H1 (cell line): ENCODE measurements around the gene VMP1. TPM values are rescaled to one million over a fixed set of nuclear protein-coding genes. Genes with fewer than 3 reads are reported as not detected.

Experiments
- CTCF ChIA-PET: fragments of 300-600 bp; sonication (Branson Sonifier 250); formaldehyde crosslinking; loops from one replicate; lab custom pipeline; 2021; ENCODE audit not compliant: partially characterized antibody; lab: Charles Lee
- POLR2A ChIA-PET: fragments of 300-600 bp; sonication (Branson Sonifier 250); formaldehyde crosslinking; loops from one replicate; lab custom pipeline; 2021; ENCODE audit warnings: inconsistent platforms; ENCODE audit not compliant: partially characterized antibody; lab: Charles Lee
- DNase-seq, 2 experiments: peaks; one replicate each; pipeline versions ENCODE4 v3.0.0 to v3.0.0-alpha.2; 2010 to 2022; ENCODE audit warnings: low spot score in 2 of 2, low read depth in 1 of 2, mixed read lengths in 1 of 2
- FAIRE-seq: peaks from 2 replicates; lab custom pipeline; 2011; peaks lifted over from hg19 to GRCh38; lab: Jason Lieb, UNC
- H2AFZ ChIP-seq: 2 replicates; pipeline ENCODE4 v1.8.1; 2012; ENCODE audit warnings: low read length, inconsistent platforms
- H2AK5ac ChIP-seq: 2 replicates; pipeline ENCODE4 v1.6.1; 2013; ENCODE audit warnings: low read depth, low read length
- H2BK120ac ChIP-seq: replicated peaks from 2 replicates; pipeline ENCODE3; 2013; ENCODE audit warnings: low read depth, low read length, inconsistent platforms
- H2BK12ac ChIP-seq: 2 replicates; pipeline ENCODE4 v1.6.1; 2013; ENCODE audit warnings: low read depth, low read length
- H2BK15ac ChIP-seq: 2 replicates; pipeline ENCODE4 v1.6.1; 2013; ENCODE audit warnings: low read length
- H2BK20ac ChIP-seq: 2 replicates; pipeline ENCODE4 v1.6.1; 2013; ENCODE audit warnings: low read length
- H2BK5ac ChIP-seq: 2 replicates; pipeline ENCODE4 v1.6.1; 2013; ENCODE audit warnings: low read depth, low read length
- H3K14ac ChIP-seq: 2 replicates; pipeline ENCODE4 v1.6.1; 2013; ENCODE audit warnings: inconsistent platforms; ENCODE audit not compliant: insufficient read length
- H3K18ac ChIP-seq: 2 replicates; pipeline ENCODE4 v1.6.1; 2013; ENCODE audit warnings: low read length; ENCODE audit errors: extremely low read depth
- H3K23ac ChIP-seq: 2 replicates; pipeline ENCODE4 v1.6.1; 2013; ENCODE audit warnings: inconsistent platforms; ENCODE audit not compliant: insufficient read length
- H3K23me2 ChIP-seq: 2 replicates; pipeline ENCODE4 v1.6.1; 2013; ENCODE audit warnings: low read depth, low read length
- H3K27ac ChIP-seq: 2 replicates; pipeline ENCODE4 v1.6.1; 2011; ENCODE audit warnings: low read depth, low read length, inconsistent platforms
- H3K27me3 ChIP-seq, 4 experiments: replicated peaks in 1 of 4; 1 replicate in 1 of 4; 2 replicates in 3 of 4; pipeline versions ENCODE4 v1.6.1 to v1.8.1; 2011 to 2013; ENCODE audit warnings: low read length in 3 of 4, mild to moderate bottlenecking in 3 of 4, inconsistent platforms in 2 of 4, mixed read lengths in 2 of 4, moderate library complexity in 1 of 4; ENCODE audit not compliant: control insufficient read depth in 3 of 4, insufficient read depth in 3 of 4; ENCODE audit errors: extremely low read depth in 1 of 4
- H3K36me3 ChIP-seq, 4 experiments: 2 replicates each; pipeline versions ENCODE4 v1.6.1 to v1.8.1; 2011 to 2013; ENCODE audit warnings: mild to moderate bottlenecking in 4 of 4, low read length in 3 of 4, moderate library complexity in 2 of 4, control low read depth in 1 of 4, inconsistent platforms in 1 of 4; ENCODE audit not compliant: insufficient read depth in 4 of 4, control insufficient read depth in 2 of 4
- H3K4ac ChIP-seq: replicated peaks from 2 replicates; pipeline ENCODE3; 2013; ENCODE audit warnings: low read length, low read depth, mixed read lengths, inconsistent platforms; ENCODE audit not compliant: insufficient read length
- H3K4me1 ChIP-seq, 4 experiments: replicated peaks in 1 of 4; 1 replicate in 1 of 4; 2 replicates in 3 of 4; pipeline versions ENCODE4 v1.6.1 to v1.8.1; 2011 to 2013; ENCODE audit warnings: low read length in 3 of 4, inconsistent platforms in 2 of 4, mixed read lengths in 1 of 4; ENCODE audit not compliant: insufficient read depth in 4 of 4, control insufficient read depth in 3 of 4
- H3K4me2 ChIP-seq, 2 experiments: 2 replicates each; pipeline versions ENCODE4 v1.6.1 to v1.8.1; 2011 to 2013; ENCODE audit warnings: low read depth in 2 of 2, low read length in 2 of 2, control low read depth in 1 of 2, inconsistent platforms in 1 of 2, mild to moderate bottlenecking in 1 of 2; ENCODE audit not compliant: insufficient read depth in 1 of 2
- H3K4me3 ChIP-seq, 4 experiments: fragments of 200-600, 300-600 bp in 1 of 4; sonication (generic), shearing (Covaris generic), sonication (Bioruptor Twin) in 1 of 4; 2 replicates each; pipeline versions ENCODE4 v1.5.1 to v1.8.1; 2011 to 2016; ENCODE audit warnings: low read length in 4 of 4, low read depth in 3 of 4, control low read depth in 2 of 4, inconsistent platforms in 2 of 4, mild to moderate bottlenecking in 2 of 4, mixed read lengths in 1 of 4, moderate library complexity in 1 of 4; ENCODE audit not compliant: insufficient read depth in 2 of 4; ENCODE audit errors: extremely low read depth in 1 of 4
- H3K56ac ChIP-seq: replicated peaks from 2 replicates; pipeline ENCODE3; 2013; ENCODE audit warnings: low read depth, mild to moderate bottlenecking, mixed read lengths, low read length, inconsistent platforms; ENCODE audit not compliant: insufficient read length
- H3K79me1 ChIP-seq: 2 replicates; pipeline ENCODE4 v1.6.1; 2013; ENCODE audit warnings: low read depth, low read length, control low read depth
- H3K79me2 ChIP-seq, 2 experiments: 2 replicates each; pipeline versions ENCODE4 v1.6.1 to v1.8.1; 2012 to 2013; ENCODE audit warnings: low read length in 2 of 2, mild to moderate bottlenecking in 2 of 2, inconsistent platforms in 1 of 2; ENCODE audit not compliant: insufficient read depth in 2 of 2, control insufficient read depth in 1 of 2
- H3K9ac ChIP-seq, 4 experiments: replicated peaks in 1 of 4; 1 replicate in 1 of 4; 2 replicates in 3 of 4; pipeline versions ENCODE4 v1.6.1 to v1.8.1; 2011 to 2013; ENCODE audit warnings: low read depth in 3 of 4, low read length in 3 of 4, control low read depth in 2 of 4, mild to moderate bottlenecking in 2 of 4, moderate library complexity in 2 of 4, inconsistent platforms in 1 of 4; ENCODE audit errors: extremely low read depth in 1 of 4
- H3K9me3 ChIP-seq, 2 experiments: 2 replicates each; pipeline versions ENCODE4 v1.6.1 to v1.8.1; 2012 to 2013; ENCODE audit warnings: mild to moderate bottlenecking in 2 of 2, moderate library complexity in 2 of 2, control low read depth in 1 of 2, inconsistent platforms in 1 of 2, low read depth in 1 of 2, low read length in 1 of 2, mixed read lengths in 1 of 2; ENCODE audit not compliant: insufficient read depth in 2 of 2
- H4K20me1 ChIP-seq, 2 experiments: replicated peaks in 1 of 2; 2 replicates each; pipeline versions ENCODE3 to v1.8.1; 2011 to 2013; ENCODE audit warnings: inconsistent platforms in 2 of 2, low read length in 2 of 2, mild to moderate bottlenecking in 1 of 2; ENCODE audit not compliant: insufficient read depth in 2 of 2, control insufficient read depth in 1 of 2
- H4K5ac ChIP-seq: 2 replicates; pipeline ENCODE4 v1.6.1; 2013; ENCODE audit warnings: low read length, low read depth, mixed read lengths, inconsistent platforms; ENCODE audit not compliant: insufficient read length
- H4K8ac ChIP-seq: 2 replicates; pipeline ENCODE4 v1.8.0; 2013; ENCODE audit warnings: mild to moderate bottlenecking, moderate library complexity, low read length, inconsistent platforms; ENCODE audit not compliant: insufficient read depth; ENCODE audit errors: extremely low read depth
- H4K91ac ChIP-seq: replicated peaks from 2 replicates; pipeline ENCODE3; 2013; ENCODE audit warnings: low read length, mixed read lengths, inconsistent platforms; ENCODE audit not compliant: insufficient read length
- CBX5 ChIP-seq: fragments of 300-800, 300-1000 bp; sonication (generic); IDR thresholded peaks from 2 replicates; pipeline ENCODE4 v1.7.1; 2016; ENCODE audit warnings: antibody characterized with exemption, low read length, low read depth
- CEBPB ChIP-seq: IDR thresholded peaks from 2 replicates; pipeline ENCODE4 v1.6.1; 2012; ENCODE audit warnings: low read depth, low read length
- CHD1 ChIP-seq: IDR thresholded peaks from 2 replicates; pipeline ENCODE4 v1.6.1; 2012; ENCODE audit warnings: low read depth, low read length, improper control_type of control experiment
- CREB1 ChIP-seq: IDR thresholded peaks from 2 replicates; pipeline ENCODE4 v1.6.1; 2012; ENCODE audit warnings: inconsistent platforms
- EGR1 ChIP-seq: IDR thresholded peaks from 2 replicates; pipeline ENCODE4 v1.6.1; 2011; ENCODE audit warnings: low read depth, low read length, borderline replicate concordance
- EP300 ChIP-seq, 2 experiments: IDR thresholded peaks; 1 replicate in 1 of 2; 2 replicates in 1 of 2; pipeline ENCODE4 v1.6.1; 2011 to 2012; ENCODE audit warnings: low read depth in 2 of 2, low read length in 2 of 2, mild to moderate bottlenecking in 2 of 2, borderline replicate concordance in 1 of 2, inconsistent platforms in 1 of 2, moderate library complexity in 1 of 2
- HDAC2 ChIP-seq, 2 experiments: fragments of 300-600 bp in 1 of 2; sonication (generic) in 1 of 2; IDR thresholded peaks; 2 replicates each; pipeline ENCODE4 v1.6.1; 2011 to 2012; ENCODE audit warnings: low read depth in 2 of 2, low read length in 2 of 2, mild to moderate bottlenecking in 2 of 2, moderate library complexity in 2 of 2, borderline replicate concordance in 1 of 2, inconsistent platforms in 1 of 2
- HDAC6 ChIP-seq: IDR thresholded peaks from one replicate; pipeline ENCODE4 v1.7.1; 2012; ENCODE audit warnings: low read depth, mild to moderate bottlenecking, inconsistent platforms, low read length, moderate library complexity
- JUN ChIP-seq: IDR thresholded peaks from 2 replicates; pipeline ENCODE4 v1.6.1; 2011; ENCODE audit warnings: low read depth, mild to moderate bottlenecking, improper control_type of control experiment, low read length
- KDM1A ChIP-seq: fragments of 200-600, 300-600 bp; sonication (generic); IDR thresholded peaks from 2 replicates; pipeline ENCODE4 v1.7.1; 2016; ENCODE audit warnings: mild to moderate bottlenecking, low read length, borderline replicate concordance
- RXRA ChIP-seq: IDR thresholded peaks from 2 replicates; pipeline ENCODE4 v1.6.1; 2011; ENCODE audit warnings: low read depth, mild to moderate bottlenecking, low read length, moderate library complexity; ENCODE audit not compliant: insufficient read depth
- WGBS, 2 experiments: shearing (Covaris generic) in 1 of 2; methylation state at CpG; one replicate each; pipeline versions ENCODE4 v1.1.6 to v1.1.7; 2013 to 2015; ENCODE audit warnings: low lambda C conversion rate in 2 of 2, mixed read lengths in 2 of 2, inconsistent platforms in 1 of 2, low coverage in 1 of 2, missing lambda C conversion rate in 1 of 2; ENCODE audit not compliant: insufficient replicate concordance in 2 of 2, insufficient coverage in 1 of 2, insufficient read length in 1 of 2; ENCODE audit errors: extremely low coverage in 1 of 2, missing lambda C conversion rate in 1 of 2; 5-methylcytosine and 5-hydroxymethylcytosine counted together
- polyA plus RNA-seq, 7 experiments: library from polyadenylated mRNA; depleted of rRNA in 3 of 7; stranded (reverse) in 5 of 7; unstranded in 2 of 7; fragments of >200 nt in 5 of 7; fragments of 200-250 nt in 2 of 7; gene quantifications; 1 replicate in 5 of 7; 2 replicates in 1 of 7; 4 replicates in 1 of 7; pipeline versions ENCODE4 v1.2.1 to v1.2.3, GENCODE V29; 2011 to 2013; ENCODE audit warnings: missing spikeins in 2 of 7, mixed read lengths in 2 of 7
- total RNA-seq: library from RNA; stranded (reverse); fragmentation: NEBNext Ultra II Directional; extraction: Animal tissue kit (Norgen Biotek cat#: 25700); gene quantifications from 2 replicates; pipeline ENCODE4 v1.2.1, GENCODE V29; 2021

The VMP1 gene
- total and polyA plus RNA-seq, 2 of the 8 experiments (the other 6 are each of a cell fraction or from before 2014, with no cell fraction given) = 45.0 to 92.7 TPM

DNA sequence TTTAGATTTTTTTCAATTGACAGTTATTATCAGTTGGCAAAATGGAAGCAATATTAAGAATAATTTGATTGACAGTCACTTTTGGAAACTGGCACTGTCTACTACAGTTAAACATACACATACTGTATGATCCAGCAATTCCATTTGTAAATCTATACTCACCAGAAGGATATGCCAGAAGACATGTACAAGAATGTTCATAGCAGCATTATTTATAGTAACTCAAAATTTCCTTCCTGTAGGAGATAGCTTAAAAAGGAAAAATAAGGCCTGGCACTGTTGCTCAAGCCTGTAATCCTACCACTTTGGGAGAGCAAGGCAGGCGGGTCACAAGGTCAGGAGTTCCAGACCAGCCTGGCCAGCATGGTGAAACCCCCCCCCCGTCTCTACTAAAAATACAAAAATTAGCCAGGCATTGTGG lies 89.3 kb downstream of the VMP1 start:
- H3K4ac ChIP-seq = no peak overlapping the region
- no peak for FAIRE-seq
- TF ChIP-seq JUN (no peak), KDM1A (no peak), EGR1 (no peak), CREB1 (no peak), EP300 (IDR thresholded peaks at IDR 0.05; ENCODE audit: borderline replicate concordance in 1 of 2, low read depth in 2 of 2, low read length in 2 of 2) (no peak), HDAC2 (IDR thresholded peaks at IDR 0.05; ENCODE audit: borderline replicate concordance in 1 of 2, low read depth in 2 of 2, low read length in 2 of 2) (no peak), CEBPB (no peak), HDAC6 (no peak), CBX5 (no peak), RXRA (no peak), CHD1 (no peak)

More for the DNA sequence above, 89.3 kb downstream of the VMP1 start:
- ChIA-PET CTCF (no interaction called here), POLR2A (no interaction called here)
- H2BK120ac ChIP-seq = no peak overlapping the region
- 86% methylated on average over 1 of the region's 2 CpGs; no CpG with 5 or more reads in 1 of the 2 experiments for WGBS, 2 experiments
- no peaks in the 10 kb centered on the region for H4K20me1 ChIP-seq
- no peaks in the 10 kb centered on the region for H3K27me3 ChIP-seq
- H3K79me1 ChIP-seq = no peaks in the 10 kb centered on the region
- H3K23ac ChIP-seq = no peak overlapping the region
- H3K56ac ChIP-seq = no peak overlapping the region
- H2BK20ac ChIP-seq = no peak overlapping the region
- H2BK15ac ChIP-seq = no peak overlapping the region
- H3K27ac ChIP-seq = no peak overlapping the region
- no peaks in the 10 kb centered on the region for H3K79me2 ChIP-seq
- H3K23me2 ChIP-seq = no peaks in the 10 kb centered on the region
- H2BK12ac ChIP-seq = no peak overlapping the region
- H4K8ac ChIP-seq = no peak overlapping the region
- H3K9ac ChIP-seq = no peak overlapping the region
- H2AFZ ChIP-seq = no peak overlapping the region
- no peaks in the 10 kb centered on the region for H3K4me1 ChIP-seq
- DNase-seq = no peak
- no peaks in the 10 kb centered on the region for H3K9me3 ChIP-seq
- no peak overlapping the region for H4K5ac ChIP-seq
- no peak overlapping the region for H2BK5ac ChIP-seq
- no peak overlapping the region for H2AK5ac ChIP-seq
- H4K91ac ChIP-seq = no peak overlapping the region
- no peaks in the 10 kb centered on the region for H3K36me3 ChIP-seq
- H3K4me3 ChIP-seq = no peak overlapping the region
- H3K14ac ChIP-seq = no peak overlapping the region
- H3K4me2 ChIP-seq = no peak overlapping the region
- no peak overlapping the region for H3K18ac ChIP-seq
